Effector CD4-positive, alpha-beta T cell (primary cell): Measurements from ENCODE around the gene SLC25A19.
"Not testable (repeated sequence)": the region's sequence is repeated elsewhere in the genome, so short reads cannot be mapped to it uniquely, and the experiment has no call there.

Experiments used
- DNase-seq: peaks from one replicate; pipeline ENCODE4 v3.0.0-alpha.2; 2020

The SLC25A19 gene

DNA sequence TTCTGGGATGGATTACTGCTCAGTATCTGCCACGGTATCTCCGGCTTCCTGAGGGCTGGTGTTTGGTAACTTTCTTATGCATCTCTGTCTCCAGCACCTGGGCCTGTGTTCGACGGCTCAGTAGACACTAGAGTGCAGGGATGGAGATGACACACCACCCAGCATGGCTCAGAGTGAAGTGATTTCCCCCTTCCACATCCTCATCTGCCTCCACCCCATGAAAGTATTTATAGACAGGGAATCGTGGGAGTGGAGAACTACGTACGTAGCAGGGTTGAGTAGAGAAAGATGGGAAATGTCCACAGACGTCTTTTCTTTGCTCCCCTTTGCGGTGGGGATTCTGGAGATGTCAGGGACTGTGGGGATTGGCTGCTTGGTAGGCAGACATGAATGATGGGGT is 11.8 kb upstream of the SLC25A19 start:
- DNase-seq, result no peak

DNA sequence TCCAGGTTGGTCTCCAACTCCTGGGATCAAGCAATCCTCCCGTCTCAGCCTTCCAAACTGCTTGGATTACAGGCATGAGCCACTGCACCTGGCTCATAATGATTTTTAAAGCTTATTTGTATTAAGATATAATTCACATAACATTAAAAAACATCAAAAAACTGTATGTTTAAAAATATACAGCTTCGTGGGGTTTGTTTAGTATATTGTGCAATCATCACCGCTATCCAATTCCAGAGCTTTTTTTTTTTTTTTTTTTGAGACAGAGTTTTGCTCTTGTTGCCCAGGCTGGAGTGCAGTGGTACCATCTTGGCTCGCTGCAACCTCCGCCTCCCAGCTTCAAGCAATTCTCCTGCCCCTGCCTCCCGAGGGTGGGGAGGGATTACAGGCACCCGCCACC is 11.0 kb upstream of the SLC25A19 start:
- DNase-seq, result no peak

DNA sequence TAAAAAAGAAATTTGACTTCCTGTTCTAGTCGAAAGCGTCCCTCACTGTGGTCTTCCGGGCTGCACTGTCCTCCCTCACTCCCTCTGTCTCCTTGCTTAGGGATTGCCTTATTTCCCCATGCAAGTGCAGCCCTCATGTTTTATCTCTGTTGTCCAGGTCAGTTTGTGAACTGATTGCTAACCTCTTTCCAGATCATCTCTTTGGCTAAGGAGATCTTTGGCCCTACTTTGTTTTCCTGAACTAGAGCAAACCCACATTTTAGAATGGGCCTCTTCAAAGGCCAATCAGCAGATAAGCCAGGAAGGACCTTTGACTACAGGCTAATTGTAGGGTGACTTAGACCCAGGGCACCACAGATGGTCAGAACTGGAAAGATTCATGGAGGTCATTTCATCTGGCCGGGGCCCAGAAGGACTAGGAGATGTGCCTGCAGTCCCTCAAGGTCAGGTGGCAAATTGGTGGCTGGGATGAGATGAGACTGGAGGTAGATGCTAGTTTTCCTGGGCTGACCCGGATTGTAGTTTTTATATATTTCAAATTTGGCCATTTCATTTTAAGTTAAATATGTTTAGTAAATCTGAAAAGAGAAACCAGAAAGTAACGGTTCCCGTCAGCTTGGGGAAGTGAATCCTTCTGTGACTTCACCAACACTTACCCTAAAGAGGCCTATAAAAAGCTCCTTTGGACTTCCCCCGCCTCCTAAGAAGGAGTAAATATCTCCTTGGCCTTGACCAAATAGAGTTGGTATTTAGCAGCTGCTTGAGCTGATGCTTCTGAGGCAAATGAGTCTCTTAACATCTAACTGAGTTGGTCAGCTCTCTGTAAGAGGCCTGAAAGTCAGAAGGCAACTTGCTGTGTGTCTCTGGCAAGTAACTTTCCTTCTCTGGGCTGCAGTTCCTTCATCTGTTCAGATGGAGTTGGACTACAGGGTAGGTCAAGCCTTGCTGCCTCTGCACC is 6.2 kb upstream of the SLC25A19 start:
- DNase-seq, result no peak

DNA sequence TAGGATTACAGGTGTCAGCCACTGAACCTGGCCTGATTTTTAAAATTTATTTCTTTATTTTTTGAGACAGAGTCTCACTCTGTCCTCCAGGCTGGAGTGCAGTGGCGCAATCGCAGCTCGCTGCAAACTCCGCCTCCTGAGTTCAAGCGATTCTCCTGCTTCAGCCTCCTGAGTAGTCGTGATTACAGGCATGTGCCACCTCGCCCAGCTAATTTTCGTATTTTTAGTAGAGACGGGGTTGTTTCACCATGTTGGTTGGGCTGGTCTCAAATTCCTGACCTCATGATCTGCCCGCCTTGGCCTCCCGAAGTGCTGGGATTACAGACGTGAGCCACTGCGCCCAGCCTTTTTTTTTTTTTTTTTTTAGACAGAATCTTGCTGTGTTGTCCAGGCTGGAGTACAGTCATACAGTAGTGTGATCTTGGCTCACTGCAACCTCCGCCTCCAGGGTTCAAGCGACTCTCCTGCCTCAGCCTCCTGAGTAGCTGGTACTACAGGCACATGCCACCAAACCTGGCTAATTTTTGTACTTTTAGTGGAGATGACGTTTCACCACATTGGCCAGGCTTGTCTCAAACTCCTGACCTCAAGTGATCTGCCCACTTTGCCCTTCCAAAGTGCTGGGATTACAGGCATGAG is 3.7 kb upstream of the SLC25A19 start:
- not testable (repeated sequence) for DNase-seq

DNA sequence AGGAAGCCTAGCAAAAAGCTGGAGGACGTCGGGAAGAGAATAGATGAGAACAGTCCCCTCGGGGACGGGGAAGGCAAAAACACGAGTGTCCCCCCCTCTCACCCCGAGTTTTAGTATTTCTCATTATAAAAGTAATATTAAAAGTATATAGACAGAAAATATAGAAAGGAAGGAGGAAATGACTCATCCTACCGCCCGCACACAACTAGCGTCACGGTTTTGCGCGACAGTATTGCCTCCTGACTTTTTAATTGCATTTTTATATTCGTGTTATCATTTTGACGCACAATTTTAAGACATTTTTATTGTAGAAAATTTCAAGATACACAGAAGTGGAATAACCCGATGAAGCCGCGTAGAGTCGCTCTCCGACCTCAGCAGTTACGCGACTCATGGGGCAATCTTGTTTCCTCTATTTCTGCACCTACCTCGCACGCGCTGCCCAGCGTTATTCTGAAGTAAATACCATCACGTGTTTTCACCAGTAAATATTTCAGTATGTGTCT is 652 bp upstream of the SLC25A19 start:
- peak; percentile 59 for DNase-seq

DNA sequence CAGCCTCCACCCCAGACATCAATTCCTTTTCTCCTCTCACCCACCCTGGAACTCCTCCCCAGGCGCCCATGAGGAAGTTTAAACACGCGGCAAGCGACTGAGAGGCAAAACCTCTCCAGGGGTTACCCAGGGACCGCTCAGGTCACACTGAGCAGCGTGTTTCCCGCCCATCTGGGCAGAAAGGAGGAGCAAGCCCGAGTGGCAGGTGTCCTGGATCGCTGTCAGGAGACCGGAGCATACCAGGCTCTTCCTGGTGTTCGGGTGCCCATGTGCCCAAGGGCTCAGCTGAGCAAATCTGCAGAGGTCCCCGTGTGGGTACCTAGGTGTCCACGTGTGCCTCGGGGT is 491 bp downstream of the SLC25A19 start:
- peak; percentile 38 for DNase-seq

DNA sequence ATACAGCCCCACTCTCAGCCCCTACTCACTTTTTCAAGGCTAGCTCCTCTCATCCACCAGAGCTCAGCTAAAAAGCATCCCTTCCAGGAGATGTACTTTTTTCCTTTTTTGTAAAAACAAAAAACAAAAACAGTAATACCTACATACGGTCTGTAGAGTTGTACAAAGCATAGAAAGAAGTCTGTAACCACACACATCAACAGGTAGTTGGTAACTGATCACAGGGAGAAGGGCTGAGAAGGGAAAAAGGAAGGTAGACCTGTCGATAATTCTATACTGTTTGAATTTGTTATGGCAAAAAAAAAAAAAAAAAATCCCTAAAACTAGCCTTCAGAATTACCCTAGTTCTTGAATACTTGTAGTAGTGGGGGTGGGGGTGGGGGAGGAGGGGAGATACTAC is 874 bp downstream of the SLC25A19 start:
- no peak for DNase-seq

DNA sequence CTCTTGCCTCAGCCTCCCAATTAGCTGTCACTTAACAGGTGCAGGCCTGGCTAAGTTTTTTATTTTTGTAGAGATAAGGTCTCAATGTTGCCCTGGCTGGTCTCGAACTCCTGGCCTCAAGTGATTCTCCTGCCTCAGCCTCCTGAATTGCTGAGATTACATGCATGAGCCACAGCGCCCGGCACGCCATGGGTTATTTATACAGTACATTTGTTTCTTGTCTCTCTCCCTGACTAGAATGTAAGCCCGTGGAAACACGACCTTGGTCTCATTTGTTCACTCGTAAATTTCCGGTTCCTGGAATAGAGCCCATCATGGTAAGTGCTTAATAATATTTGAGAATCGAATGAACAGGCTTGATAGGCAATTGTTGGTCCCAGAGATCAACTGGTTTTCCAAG is 2.0 kb downstream of the SLC25A19 start:
- no peak for DNase-seq

DNA sequence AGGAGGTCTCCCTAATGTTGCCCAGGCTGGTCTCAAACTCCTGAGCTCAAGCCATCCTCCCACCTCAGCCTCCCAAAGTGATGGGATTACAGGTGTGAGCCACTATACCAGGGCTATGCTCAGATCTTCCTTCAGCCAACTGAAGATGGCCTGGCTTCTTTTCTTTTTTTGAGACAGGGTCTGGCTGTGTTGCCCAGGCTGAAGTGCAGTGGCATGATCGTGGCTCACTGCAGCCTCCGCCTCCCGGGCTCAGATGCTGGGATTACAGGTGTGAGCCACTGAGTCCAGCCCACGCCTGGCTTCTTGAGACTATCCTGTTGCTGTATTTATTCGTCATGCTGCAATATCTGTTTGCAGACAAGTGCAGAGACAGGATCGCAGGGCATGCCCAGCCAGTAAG is 4.1 kb downstream of the SLC25A19 start:
- DNase-seq, result no peak

DNA sequence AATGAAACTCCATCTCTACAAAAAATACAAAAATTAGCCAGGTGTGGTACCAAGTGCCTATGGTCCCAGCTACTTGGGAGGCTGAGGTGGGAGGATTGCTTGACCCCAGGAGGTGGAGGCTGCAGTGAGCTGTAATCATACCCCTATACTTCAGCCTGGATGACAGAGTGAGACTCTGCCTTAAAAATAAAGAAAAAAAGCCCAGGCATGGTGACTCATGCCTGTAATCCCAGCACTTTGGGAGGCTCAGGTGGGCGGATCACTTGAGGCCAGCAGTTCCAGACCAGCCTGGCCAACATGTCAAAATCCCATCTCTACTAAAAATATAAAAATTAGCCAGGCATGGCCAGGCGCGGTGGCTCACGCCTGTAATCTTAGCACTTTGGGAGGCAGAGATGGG is 9.0 kb downstream of the SLC25A19 start:
- DNase-seq, result not testable (repeated sequence)

DNA sequence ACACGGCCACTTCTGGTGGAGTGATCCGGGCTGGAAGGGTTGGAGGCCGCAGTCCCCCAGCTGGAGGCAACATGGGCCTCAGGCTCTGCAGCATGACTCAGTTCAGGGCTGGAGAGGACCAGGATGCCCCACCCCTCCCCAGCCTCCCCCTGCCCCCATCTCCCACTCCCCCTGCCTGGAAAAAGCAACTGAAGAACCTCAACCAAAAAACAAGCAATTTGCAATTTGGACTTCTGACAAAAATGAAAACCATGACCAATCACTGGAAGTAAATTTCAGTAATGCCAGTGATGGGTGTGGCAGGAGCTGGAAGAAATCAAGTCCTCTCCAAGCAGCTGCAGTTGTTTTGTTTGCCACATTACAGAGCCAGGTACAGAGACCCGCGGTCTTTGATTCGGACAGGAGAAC is 11.6 kb downstream of the SLC25A19 start:
- DNase-seq, result no peak

DNA sequence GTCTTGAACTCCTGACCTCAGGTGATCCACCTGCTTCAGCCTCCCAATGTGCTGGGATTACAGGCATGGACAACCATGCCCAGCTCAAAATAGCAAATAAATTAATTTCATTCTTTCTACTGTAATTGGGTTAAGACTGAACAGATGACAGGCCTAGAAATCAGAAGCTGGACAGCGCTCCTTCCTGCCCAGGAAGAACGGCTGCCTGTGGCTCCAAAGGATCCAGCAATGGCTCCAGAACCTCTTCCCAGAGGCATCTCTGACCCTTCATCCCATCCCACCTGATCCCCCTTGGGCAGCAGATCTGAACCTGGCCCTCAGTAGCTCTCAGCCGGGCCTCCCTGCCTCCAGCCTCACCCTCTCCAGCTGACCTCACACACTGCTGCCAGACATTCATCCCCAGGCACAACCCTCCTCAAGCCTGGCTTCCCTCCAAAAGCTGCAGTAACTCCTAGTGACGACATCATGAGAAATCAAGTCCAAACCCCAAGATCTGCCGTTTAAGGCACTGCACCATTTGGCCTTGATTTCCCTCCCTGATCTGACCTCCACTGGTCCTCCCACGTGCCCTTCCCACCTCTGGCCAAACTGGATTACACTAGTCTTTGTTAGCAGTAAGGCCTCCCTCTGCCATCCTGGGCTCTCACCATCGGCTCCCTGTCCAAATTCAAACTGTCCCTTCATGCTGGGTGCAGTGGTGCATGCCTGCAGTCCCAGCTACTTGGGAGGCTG is 15.1 kb downstream of the SLC25A19 start:
- no peak for DNase-seq

DNA sequence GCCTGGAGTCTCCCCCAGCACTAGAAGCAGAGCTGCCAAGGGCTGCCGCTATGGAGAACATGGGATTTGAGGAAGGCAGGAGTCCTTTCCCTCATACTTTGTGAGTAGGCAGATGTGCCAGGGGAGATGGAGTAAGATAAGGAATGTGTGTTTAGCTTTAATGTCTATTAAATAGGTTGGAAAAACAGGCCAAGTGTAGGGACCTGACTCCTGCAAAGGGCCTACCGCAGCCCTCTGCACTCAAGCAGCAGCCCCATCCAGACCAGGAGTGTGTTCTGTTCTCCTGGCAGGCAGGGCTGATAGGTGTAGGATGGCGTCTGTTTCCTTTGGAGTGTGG is 16.4 kb downstream of the SLC25A19 start:
- no peak for DNase-seq

DNA sequence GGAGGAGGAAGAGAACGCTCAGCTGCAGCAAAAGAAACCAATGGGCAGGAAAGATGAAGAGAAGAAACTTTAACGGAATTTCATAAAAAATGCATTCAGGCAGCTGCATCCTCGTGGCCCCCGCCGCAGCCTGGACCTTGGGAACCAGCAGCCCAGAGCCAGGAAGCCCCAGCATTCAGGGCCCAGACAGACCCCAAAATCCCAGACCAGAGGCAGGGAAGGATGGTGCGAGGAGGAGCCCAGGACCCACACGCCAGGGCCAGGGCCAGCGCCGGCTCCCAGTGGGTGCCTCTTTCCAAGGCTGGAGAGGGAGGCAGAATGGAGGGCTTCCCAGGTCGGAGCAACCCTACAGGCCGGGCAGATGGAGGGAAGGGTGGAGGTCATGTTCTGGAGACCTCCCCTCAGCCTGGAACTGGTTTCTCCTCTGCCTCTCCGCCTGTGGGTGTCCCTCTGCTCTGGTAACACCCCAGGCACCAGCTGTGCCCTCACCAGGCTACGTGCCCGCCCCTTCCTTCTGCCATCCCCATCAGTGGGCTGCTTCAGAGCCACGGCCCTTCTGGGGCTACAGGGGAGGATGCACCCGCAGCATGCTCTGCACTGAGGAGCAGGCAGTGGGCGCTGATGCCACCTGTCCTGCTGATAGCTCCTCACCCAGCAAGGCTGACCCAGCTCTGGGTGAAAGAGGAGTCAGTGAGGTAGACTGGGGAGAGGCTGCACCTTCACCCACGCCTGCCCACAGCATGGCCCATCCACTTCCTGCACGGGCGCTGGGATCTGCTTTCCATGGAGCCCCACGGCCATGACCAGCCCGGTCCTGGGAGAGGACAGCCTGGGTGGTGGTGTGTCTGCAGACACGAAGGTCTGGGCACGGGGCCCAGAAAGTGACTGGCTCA is 17.0 kb downstream of the SLC25A19 start:
- DNase-seq, result no peak

DNA sequence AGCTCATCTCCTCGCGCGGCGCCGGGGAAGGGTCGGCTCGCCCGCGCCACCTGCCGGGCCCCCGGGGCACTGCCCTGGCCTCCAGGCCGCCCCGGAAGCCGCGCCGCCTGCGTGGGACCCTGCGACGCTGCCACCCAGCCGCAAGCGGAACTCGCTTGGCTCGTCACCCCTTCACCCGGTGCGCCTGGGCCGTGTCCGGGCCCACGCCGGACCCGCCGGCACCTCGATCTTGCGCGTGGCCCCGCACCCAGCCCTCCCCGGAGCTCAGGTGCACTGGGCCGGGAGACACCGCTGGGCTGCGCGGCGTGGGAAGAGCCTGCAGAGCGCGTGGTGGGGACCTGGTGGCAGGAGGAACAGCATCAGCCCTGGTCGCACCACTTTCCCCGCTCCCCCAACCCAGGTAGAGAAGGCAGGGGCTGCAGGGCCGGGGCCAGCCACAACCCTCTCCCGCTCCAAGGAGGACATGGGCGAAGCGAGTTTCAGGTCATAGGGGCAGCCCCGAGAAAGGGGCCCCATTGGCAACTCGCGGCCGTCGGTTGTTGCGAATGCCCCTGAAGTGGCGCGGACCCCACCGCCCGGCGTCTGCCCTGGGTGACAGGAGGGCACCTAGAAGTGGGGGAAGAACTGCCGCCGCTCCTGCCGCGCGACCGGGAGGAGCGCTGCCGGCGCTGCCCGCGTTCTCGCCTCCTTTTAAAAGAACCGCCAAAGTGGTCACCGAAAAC is 17.8 kb downstream of the SLC25A19 start:
- DNase-seq, result peak; percentile 81

DNA sequence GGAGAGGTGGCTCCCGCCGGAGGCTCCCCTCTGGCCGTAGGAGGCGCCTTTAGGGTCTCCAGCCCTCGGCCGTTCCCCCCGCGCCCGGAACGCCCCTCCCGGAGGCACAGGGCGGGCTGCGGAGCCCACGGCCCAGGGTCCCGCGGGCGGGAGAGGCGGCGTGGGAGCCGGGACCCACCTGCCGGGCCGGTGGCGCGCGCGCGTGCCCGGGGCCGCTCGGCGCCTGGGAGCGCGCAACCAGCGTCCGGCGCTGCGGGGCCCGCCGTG is 18.3 kb downstream of the SLC25A19 start, which contains the start of gene MIF4GD:
Gene MIF4GD, minus strand, starts transcription at position 266 of the 267 bp plus-strand sequence. CDS start 1,036 bp downstream, outside the sequence.
- no peak for DNase-seq

DNA sequence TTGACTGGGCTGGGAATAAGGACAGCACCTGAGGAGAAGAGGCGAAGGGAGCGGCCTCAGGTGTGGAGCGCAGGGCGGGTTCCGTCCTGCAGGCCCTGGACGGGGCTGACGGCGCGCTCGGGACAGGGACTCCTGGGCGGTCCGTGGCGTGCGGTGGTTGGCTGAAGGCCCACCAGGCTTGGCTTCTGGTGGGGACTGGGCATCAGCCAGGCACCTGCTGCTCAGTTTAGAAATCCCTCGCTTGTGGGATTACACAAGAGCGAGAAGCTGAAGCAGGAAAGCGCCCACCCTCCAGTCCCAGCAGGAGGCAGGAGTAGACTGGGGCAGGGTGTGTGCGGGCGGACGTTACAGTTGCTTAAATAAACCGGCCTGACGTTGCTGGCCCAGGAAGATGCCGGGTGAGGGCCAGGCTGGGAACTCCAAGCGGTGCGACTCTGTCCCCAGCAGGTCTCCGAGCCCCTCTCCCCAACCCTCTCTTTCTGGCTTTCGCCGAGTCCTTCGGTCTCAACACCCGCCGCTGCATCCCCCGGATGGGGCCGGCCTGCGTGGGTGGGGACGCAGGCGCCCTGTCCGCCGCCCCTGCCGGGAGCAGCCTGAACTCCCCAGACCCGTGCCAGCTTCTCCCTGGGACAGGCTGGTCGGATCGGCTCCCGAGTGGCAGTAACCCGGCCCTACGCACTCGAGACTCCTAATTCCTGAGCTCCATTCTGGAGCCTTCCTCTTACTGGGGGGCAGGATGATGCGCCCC is 18.8 kb downstream of the SLC25A19 start:
- DNase-seq, result peak; percentile 17

DNA sequence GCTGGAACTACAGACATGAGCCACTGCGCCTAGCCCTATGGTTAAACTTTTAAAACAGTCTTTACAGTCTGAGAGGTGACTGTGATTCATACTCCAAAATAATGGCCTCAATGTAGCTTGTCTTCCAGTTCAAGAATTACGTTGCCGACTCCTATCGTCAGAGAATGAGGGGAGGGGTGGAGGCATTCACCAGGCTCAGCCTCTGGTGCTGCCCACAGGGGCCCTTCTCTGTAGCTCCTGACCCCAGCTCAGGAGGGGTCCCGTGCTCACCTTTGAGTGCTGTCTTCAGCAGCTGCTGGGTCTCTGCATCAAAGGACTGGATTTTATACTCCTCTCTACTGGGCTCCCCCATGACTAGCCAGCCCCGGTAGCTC is 19.4 kb downstream of the SLC25A19 start:
- no peak for DNase-seq

DNA sequence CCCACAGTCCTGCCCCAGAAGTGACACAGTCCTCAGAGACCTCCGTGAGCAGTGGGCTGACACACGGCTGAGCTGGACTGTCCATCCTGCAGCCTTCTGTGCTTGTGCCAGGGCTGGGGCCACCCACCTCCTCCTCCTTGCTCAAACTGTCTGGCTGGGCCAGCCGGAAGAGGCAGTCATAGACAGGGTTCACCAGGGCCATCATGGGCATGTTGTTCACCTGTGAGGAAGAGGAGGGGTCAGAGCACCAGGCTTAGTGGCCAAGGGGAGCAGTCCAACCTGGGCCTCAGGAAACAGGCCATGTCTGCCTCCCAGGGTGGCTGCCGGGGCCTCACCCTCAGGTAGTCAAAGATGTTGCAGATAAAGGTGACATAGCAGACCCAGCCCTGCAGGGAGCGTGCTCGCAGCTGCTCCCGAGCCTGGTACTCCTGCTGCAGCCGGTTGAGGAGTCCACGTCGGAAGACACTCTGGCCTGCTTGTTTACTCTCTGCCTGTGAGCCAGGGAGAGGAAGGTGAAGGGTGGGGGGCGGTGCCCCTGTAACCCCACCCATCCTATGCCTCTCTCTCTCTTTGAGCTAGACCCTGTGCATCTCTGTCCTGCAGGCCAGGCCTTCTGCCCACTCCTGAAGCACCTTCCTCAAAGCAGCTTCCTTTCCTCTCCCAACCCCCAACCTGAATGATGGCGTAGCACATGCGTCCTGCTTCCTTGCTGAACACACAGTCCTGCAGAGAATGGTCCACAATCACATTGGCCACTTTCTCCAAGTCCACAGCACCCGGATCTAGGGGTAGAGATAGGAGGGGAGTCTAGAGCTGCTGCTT is 21.6 kb downstream of the SLC25A19 start:
- DNase-seq, result no peak

DNA sequence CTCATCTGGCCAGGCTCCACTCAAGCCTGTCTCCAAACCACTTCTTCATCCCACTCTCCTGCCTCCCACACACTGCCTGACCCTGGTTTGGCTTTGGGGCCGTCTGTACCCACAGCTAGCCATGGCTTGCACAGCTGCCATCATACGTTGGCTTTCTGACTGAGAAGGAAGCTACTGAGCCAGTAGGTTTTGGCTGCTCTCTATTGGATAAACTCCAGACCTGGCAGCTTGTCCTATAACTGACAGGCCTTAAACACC is 22.2 kb downstream of the SLC25A19 start:
- DNase-seq, result no peak
